Sigmoid colon (tissue), 7 donors: ENCODE results near the gene FBXO33. TPM values are rescaled to one million over a fixed set of nuclear protein-coding genes. Genes with fewer than 3 reads are reported as not detected.
"Not testable (repeated sequence)": the region's sequence is repeated elsewhere in the genome, so short reads cannot be mapped to it uniquely, and the experiment has no call there.

ENCODE experiments used
- DNase-seq: peaks from one replicate; pipeline ENCODE4 v3.0.0-alpha.2; 2019
- H3K27ac ChIP-seq, 4 donors: fragments of 200-600 bp; sonication (generic); one replicate each; pipeline ENCODE4 v1.5.1; 2016 to 2019; ENCODE audit warnings: mild to moderate bottlenecking in 1 of 4
- H3K27me3 ChIP-seq, 3 donors: fragments of 200-600 bp; sonication (generic); one replicate each; pipeline ENCODE4 v1.5.1; 2019; ENCODE audit warnings: mild to moderate bottlenecking in 1 of 3
- H3K36me3 ChIP-seq, 4 donors: fragments of 200-600 bp; sonication (generic); one replicate each; pipeline ENCODE4 v1.5.1; 2016 to 2019
- H3K4me1 ChIP-seq, 4 donors: fragments of 200-600 bp; sonication (generic); one replicate each; pipeline ENCODE4 v1.5.1; 2017 to 2019
- H3K4me3 ChIP-seq, 4 donors: fragments of 200-600 bp; sonication (generic); one replicate each; pipeline ENCODE4 v1.5.1; 2017 to 2019; ENCODE audit warnings: mild to moderate bottlenecking in 2 of 4, moderate library complexity in 1 of 4
- H3K9me3 ChIP-seq, 4 donors: fragments of 200-600 bp in 3 of 4; sonication (generic) in 3 of 4; one replicate each; pipeline versions ENCODE4 v1.5.1 to v1.6.1; 2013 to 2019
- EP300 ChIP-seq, 4 donors: sonication (generic); formaldehyde crosslinking; IDR thresholded peaks; one replicate each; pipeline ENCODE4 v1.6.1; 2017; ENCODE audit warnings: antibody characterized with exemption in 4 of 4
- POLR2A ChIP-seq, 2 donors: fragments of 450-650 bp; IDR thresholded peaks; one replicate each; pipeline ENCODE4 v1.6.1; 2016; ENCODE audit warnings: antibody characterized with exemption in 2 of 2, mild to moderate bottlenecking in 2 of 2, moderate library complexity in 2 of 2
- POLR2AphosphoS5 ChIP-seq, 4 donors: sonication (generic); formaldehyde crosslinking; IDR thresholded peaks; one replicate each; pipeline ENCODE4 v1.6.1; 2017; ENCODE audit warnings: antibody characterized with exemption in 4 of 4
- WGBS, 2 donors: extraction: QIAGEN DNeasy Blood & Tissue Kit; methylation state at CpG; one replicate each; pipeline ENCODE4 v1.1.7; 2013; 5-methylcytosine and 5-hydroxymethylcytosine counted together
- intact Hi-C: fragments of 100-400 bp; cut with DNase I; formaldehyde crosslinking; loops from one replicate; pipeline ENCODE4 v1.15.1; 2023
- polyA plus RNA-seq, 3 donors: library from polyadenylated mRNA; stranded (reverse); fragments of 200-250 nt; gene quantifications; one replicate each; pipeline ENCODE4 v1.2.3, GENCODE V29; 2013
- total RNA-seq, 4 donors: library from RNA; depleted of rRNA; stranded (reverse); fragments of >200 nt; gene quantifications; one replicate each; pipeline ENCODE4 v1.1.0, GENCODE V29; 2016
- TF ChIP-seq, protein P1 (sequence below), 4 experiments: fragments of 450-650 bp in 3 of 4; fragments of 200-600 bp in 1 of 4; IDR thresholded peaks; one replicate each; pipeline ENCODE4 v1.5.1; 2016 to 2019; ENCODE audit warnings: antibody characterized with exemption in 4 of 4, mild to moderate bottlenecking in 3 of 4, moderate library complexity in 2 of 4
- donor health status: healthy with polysubstance abuse.
- donor health status: Bipolar disorder and iron deficiency.
- donor health status: healthy.

Gene FBXO33
- total and polyA plus RNA-seq, 7 donors, result 4.2 to 12.2 (median 7.2) TPM

DNA sequence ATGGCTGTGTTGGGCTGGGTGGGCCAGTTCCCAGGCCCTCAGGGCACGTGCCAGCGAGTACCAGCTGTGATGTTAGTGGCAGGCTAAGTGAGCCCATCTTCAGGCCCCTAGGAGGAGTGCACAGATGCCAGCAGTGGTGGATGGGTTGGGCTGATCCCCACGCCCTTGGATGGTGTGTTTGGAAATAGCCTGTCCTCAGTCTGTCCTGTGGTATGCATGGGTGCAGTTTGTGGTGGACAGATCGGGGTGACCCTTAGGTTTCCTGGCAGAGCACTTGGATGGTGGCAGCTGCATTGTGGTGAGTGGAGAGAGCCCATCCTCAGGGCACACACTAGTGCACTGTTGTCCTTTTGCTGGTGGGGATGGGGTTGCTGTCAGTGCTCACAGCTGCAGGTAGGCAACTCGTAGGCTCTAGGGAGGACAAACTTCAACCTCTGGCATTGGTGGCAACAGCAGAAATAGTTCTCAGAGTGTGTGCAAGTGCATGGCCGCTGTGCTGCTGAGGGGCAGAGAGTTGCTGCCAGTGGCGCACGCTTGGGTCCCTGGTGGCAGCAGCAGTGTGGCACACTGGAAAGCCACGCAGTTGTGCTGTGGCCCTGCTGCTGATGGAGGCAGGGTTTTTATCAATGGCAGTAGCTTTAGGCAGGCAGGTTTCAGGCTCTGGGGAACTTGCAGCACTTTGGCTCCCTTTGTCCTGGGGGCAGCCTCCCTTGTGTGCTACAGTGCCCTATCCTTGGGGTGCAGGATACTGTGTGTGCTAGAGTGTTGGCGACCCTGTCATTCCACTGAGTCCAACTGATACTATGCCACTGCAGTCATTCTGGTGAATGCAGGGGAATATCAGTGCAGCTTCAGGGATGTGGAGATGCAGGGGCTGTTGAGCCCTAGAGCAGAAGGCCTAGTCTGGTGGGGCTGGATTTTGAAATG lies 65.5 kb downstream of the FBXO33 start:
- no peak for DNase-seq
- TF ChIP-seq POLR2AphosphoS5 (IDR thresholded peaks at IDR 0.05) (no peak), POLR2A (IDR thresholded peaks at IDR 0.05) (no peak), EP300 (IDR thresholded peaks at IDR 0.05) (no peak)
- TF ChIP-seq, protein P1, sequence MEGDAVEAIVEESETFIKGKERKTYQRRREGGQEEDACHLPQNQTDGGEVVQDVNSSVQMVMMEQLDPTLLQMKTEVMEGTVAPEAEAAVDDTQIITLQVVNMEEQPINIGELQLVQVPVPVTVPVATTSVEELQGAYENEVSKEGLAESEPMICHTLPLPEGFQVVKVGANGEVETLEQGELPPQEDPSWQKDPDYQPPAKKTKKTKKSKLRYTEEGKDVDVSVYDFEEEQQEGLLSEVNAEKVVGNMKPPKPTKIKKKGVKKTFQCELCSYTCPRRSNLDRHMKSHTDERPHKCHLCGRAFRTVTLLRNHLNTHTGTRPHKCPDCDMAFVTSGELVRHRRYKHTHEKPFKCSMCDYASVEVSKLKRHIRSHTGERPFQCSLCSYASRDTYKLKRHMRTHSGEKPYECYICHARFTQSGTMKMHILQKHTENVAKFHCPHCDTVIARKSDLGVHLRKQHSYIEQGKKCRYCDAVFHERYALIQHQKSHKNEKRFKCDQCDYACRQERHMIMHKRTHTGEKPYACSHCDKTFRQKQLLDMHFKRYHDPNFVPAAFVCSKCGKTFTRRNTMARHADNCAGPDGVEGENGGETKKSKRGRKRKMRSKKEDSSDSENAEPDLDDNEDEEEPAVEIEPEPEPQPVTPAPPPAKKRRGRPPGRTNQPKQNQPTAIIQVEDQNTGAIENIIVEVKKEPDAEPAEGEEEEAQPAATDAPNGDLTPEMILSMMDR (IDR thresholded peaks at IDR 0.05), result no peak
- peaks cover 0 to 12% (median 3%) of the 10 kb centered on the region in 4 donors for H3K36me3 ChIP-seq
- intact Hi-C loops, result loop anchor here (5.0 to 10.0 kb wide), 2 partner anchors 192 to 264 kb away; partner anchors contain the start of genes PNN, SEC23A and TRAPPC6B
- no peak overlapping the region for H3K27ac ChIP-seq
- no peaks in the 10 kb centered on the region for H3K27me3 ChIP-seq
- H3K9me3 ChIP-seq, result peaks cover 0 to 4% (median 0%) of the 10 kb centered on the region in 4 donors
- peaks cover 0 to 4% (median 0%) of the 10 kb centered on the region in 4 donors for H3K4me1 ChIP-seq
- 95 to 96% methylated on average over 10 of the region's 10 CpGs for WGBS, 2 donors
- H3K4me3 ChIP-seq, result no peak overlapping the region

DNA sequence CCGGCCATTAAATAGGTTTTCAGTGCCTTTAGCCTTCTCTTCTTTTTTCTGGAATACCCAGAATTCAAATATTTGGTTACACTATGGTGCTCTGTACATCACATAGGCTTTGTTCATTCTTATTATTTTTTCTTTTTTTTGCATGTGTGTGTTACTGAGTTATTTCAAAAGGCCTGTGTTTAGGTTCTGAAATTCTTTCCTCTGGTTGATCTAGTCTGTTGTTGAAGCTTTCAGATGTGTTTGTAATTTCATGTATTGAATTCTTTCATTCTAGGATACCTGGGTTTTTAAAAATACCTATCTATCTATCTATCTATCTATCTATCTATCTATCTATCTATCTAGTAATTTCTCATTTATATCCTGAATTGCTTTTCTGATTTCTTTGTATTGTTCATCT lies 66.9 kb downstream of the FBXO33 start:
- Histone ChIP-seq H3K27ac (no peak overlapping the region), H3K9me3 (peaks cover 0 to 4% (median 0%) of the 10 kb centered on the region in 4 donors), H3K27me3 (no peaks in the 10 kb centered on the region), H3K4me1 (peaks cover 0 to 4% (median 0%) of the 10 kb centered on the region in 4 donors), H3K36me3 (peaks cover 0 to 5% (median 1%) of the 10 kb centered on the region in 4 donors), H3K4me3 (no peak overlapping the region)
- 97% methylated on average over 1 of the region's 1 CpG for WGBS, 2 donors
- TF ChIP-seq EP300 (IDR thresholded peaks at IDR 0.05) (no peak), POLR2A (IDR thresholded peaks at IDR 0.05) (no peak), POLR2AphosphoS5 (IDR thresholded peaks at IDR 0.05) (no peak)
- TF ChIP-seq, protein P1 (IDR thresholded peaks at IDR 0.05), result no peak
- no peak for DNase-seq
- intact Hi-C loops, result loop anchor here (5.0 to 10.0 kb wide), 2 partner anchors 191 to 263 kb away; partner anchors contain the start of genes PNN, SEC23A and TRAPPC6B

DNA sequence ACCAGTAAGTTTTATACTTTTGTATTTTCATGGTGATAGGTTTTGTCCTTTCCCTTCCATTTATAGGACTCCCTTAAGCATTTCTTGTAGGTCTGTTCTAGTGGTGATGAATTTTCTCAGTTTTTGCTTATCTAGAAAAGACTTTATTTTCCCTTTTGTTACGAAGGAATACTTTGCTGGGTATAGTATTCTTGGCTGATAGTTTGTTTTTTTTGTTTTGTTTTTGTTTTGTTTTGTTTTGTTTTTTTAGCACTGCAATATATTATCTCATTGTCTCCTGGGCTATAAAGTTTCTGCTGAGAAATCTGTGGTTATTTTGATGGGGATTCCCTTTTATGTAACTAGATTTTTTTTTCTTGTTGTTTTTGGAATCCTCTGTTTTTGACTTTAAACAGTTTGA lies 67.7 kb downstream of the FBXO33 start:
- Histone ChIP-seq H3K4me1 (peaks cover 0 to 4% (median 0%) of the 10 kb centered on the region in 4 donors), H3K9me3 (peaks cover 0 to 4% (median 0%) of the 10 kb centered on the region in 4 donors), H3K4me3 (no peak overlapping the region), H3K27me3 (no peaks in the 10 kb centered on the region), H3K27ac (no peak overlapping the region), H3K36me3 (no peaks in the 10 kb centered on the region)
- no peak for TF ChIP-seq POLR2A (IDR thresholded peaks at IDR 0.05)
- intact Hi-C loops, result loop anchor here (10.0 kb wide), 1 partner anchor 190 kb away; the partner anchor contains the start of genes PNN and TRAPPC6B
- 93 to 97% methylated on average over 1 of the region's 1 CpG for WGBS, 2 donors
- DNase-seq, result no peak

DNA sequence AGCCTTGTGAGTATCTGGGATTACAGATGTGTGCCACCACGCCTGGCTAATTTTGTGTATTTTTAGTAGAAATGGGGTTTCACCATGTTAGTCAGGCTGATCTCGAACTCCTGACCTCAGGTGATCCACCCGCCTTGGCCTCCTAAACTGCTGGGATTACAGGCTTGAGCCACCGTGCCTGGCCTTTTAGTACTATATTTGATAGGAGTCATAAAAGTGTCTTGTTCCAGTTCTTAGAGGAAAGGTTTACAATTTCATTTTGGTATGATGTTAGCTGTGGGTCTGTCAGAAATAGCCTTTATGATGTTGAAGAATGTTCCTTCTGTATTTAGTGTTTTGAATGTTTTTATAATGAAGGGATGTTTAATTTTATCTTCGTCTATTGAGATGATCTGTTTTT lies 70.7 kb downstream of the FBXO33 start:
- not testable (repeated sequence) for H3K4me1 ChIP-seq, H3K36me3 ChIP-seq, H3K27ac ChIP-seq, H3K4me3 ChIP-seq, H3K27me3 ChIP-seq, DNase-seq, H3K9me3 ChIP-seq
- intact Hi-C loops, result loop anchor here (10.0 kb wide), 1 partner anchor 187 kb away; the partner anchor contains the start of genes PNN and TRAPPC6B
- 81 to 86% methylated on average over 5 of the region's 5 CpGs for WGBS, 2 donors

DNA sequence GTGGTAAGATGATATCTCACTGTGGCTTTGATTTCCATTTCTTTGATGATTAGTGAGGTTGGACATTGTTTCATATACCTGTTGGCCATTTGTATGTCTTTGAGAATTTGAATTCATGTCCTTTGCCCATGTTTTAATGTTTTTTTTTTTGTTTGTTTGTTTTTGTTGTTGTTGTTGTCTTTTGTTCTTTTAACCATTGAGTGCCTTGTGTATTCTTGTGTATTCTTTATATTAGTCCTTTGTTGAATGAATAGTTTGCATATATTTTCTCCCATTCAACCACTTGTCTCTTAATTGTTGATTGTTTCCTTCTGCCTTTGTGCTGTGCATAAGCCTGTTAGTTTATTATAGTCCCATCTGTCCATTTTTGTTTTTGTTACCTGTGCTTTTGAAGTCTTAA lies 71.9 kb downstream of the FBXO33 start:
- Histone ChIP-seq H3K36me3 (no peaks in the 10 kb centered on the region), H3K4me1 (no peaks in the 10 kb centered on the region), H3K27ac (no peak overlapping the region), H3K27me3 (no peaks in the 10 kb centered on the region), H3K9me3 (peaks cover 0 to 4% (median 0%) of the 10 kb centered on the region in 4 donors), H3K4me3 (no peak overlapping the region)
- DNase-seq, result no peak
- intact Hi-C loops, result loop anchor here (10.0 kb wide), 1 partner anchor 186 kb away; the partner anchor contains the start of genes PNN and TRAPPC6B
- TF ChIP-seq EP300 (IDR thresholded peaks at IDR 0.05), result no peak
- no peak for TF ChIP-seq POLR2A (IDR thresholded peaks at IDR 0.05)
- no peak for TF ChIP-seq POLR2AphosphoS5 (IDR thresholded peaks at IDR 0.05)
- TF ChIP-seq, protein P1 (IDR thresholded peaks at IDR 0.05), result no peak

DNA sequence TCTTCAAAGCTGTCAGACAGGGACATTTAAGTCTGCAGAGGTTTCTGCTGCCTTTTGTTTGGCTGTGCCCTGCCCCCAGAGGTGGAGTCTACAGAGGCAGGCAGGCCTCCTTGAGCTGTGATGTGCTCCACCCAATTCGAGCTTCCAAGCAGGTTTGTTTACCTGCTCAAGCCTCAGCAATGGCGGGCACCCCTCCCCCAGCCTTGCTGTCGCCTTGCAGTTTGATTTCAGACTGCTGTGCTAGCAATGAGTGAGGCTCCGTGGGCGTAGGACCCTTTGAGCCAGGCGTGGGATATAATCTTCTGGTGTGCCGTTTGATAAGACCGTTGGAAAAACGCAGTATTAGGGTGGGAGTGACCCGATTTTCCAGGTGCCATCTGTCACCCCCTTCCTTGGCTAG lies 73.2 kb downstream of the FBXO33 start:
- H3K36me3 ChIP-seq, H3K4me3 ChIP-seq, intact Hi-C loops, H3K27me3 ChIP-seq, DNase-seq, H3K27ac ChIP-seq, H3K9me3 ChIP-seq, H3K4me1 ChIP-seq: not testable (repeated sequence)
- 94 to 96% methylated on average over 10 of the region's 10 CpGs for WGBS, 2 donors
